Keratinocyte (primary cell): Measurements from ENCODE around the gene DNAI2.

Experiments used
- EZH2 ChIP-seq: IDR thresholded peaks from one replicate; pipeline ENCODE4 v1.6.1; 2012; ENCODE audit warnings: inconsistent platforms, mild to moderate bottlenecking, low read length, moderate library complexity
- TF ChIP-seq, protein P1 (sequence below), 3 experiments: IDR thresholded peaks in 1 of 3; conservative IDR thresholded peaks in 1 of 3; optimal IDR thresholded peaks in 1 of 3; 2 replicates in 2 of 3; 3 replicates in 1 of 3; pipeline versions ENCODE3 to v1.5.1; 2011; ENCODE audit warnings: low read length in 3 of 3, mild to moderate bottlenecking in 3 of 3, moderate library complexity in 2 of 3, control low read depth in 1 of 3, inconsistent platforms in 1 of 3; ENCODE audit not compliant: insufficient read depth in 2 of 3; ENCODE audit errors: extremely low read depth in 1 of 3

GRCh38 chr17:74354561-74354960 is 80.5 kb downstream of the DNAI2 start:
- TF ChIP-seq, protein P1, sequence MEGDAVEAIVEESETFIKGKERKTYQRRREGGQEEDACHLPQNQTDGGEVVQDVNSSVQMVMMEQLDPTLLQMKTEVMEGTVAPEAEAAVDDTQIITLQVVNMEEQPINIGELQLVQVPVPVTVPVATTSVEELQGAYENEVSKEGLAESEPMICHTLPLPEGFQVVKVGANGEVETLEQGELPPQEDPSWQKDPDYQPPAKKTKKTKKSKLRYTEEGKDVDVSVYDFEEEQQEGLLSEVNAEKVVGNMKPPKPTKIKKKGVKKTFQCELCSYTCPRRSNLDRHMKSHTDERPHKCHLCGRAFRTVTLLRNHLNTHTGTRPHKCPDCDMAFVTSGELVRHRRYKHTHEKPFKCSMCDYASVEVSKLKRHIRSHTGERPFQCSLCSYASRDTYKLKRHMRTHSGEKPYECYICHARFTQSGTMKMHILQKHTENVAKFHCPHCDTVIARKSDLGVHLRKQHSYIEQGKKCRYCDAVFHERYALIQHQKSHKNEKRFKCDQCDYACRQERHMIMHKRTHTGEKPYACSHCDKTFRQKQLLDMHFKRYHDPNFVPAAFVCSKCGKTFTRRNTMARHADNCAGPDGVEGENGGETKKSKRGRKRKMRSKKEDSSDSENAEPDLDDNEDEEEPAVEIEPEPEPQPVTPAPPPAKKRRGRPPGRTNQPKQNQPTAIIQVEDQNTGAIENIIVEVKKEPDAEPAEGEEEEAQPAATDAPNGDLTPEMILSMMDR (optimal IDR thresholded peaks at IDR 0.05 in 1 of 3, IDR thresholded peaks at IDR 0.05 in 1 of 3, conservative IDR thresholded peaks at IDR 0.05 in 1 of 3; ENCODE audit: extremely low read depth in 1 of 3, insufficient read depth in 2 of 3, low read length in 3 of 3), result no peak
- TF ChIP-seq EZH2, result no peak
